WTC11 (cell line): Measurements from ENCODE around the gene SIGLEC7. TPM values are rescaled to one million over a fixed set of nuclear protein-coding genes. Genes with fewer than 3 reads are reported as not detected.

ENCODE experiments used
- ATAC-seq: fragments of 200-7000 bp; cut with Tn5 transposase; 2 replicates; pipeline ENCODE4 v1.10.0; 2021; ENCODE audit warnings: mild to moderate bottlenecking, moderate library complexity
- CTCF ChIA-PET: fragments of 300-600 bp; sonication (Branson Sonifier 250); formaldehyde crosslinking; loops from one replicate; lab custom pipeline; 2021; ENCODE audit warnings: antibody characterized with exemption; lab: Charles Lee
- POLR2A ChIA-PET: fragments of 350-600 bp; sonication (Branson Sonifier 250); formaldehyde crosslinking; loops from one replicate; lab custom pipeline; 2021; ENCODE audit warnings: antibody characterized with exemption; lab: Charles Lee
- DNase-seq: peaks from one replicate; pipeline ENCODE4 v3.0.0; 2021; ENCODE audit warnings: low spot score
- H3K27ac Mint-ChIP-seq: 2 replicates; pipeline ENCODE4 v1.8.0; 2021; ENCODE audit warnings: mixed read lengths
- H3K27me3 Mint-ChIP-seq: 2 replicates; pipeline ENCODE4 v1.8.0; 2021; ENCODE audit warnings: low read depth, mild to moderate bottlenecking, moderate library complexity, mixed read lengths
- H3K36me3 Mint-ChIP-seq: 2 replicates; pipeline ENCODE4 v1.8.0; 2021; ENCODE audit warnings: mixed read lengths
- H3K4me1 Mint-ChIP-seq: 2 replicates; pipeline ENCODE4 v1.8.0; 2022; ENCODE audit warnings: mixed read lengths
- H3K4me3 Mint-ChIP-seq: 2 replicates; pipeline ENCODE4 v1.8.0; 2021; ENCODE audit warnings: mild to moderate bottlenecking, moderate library complexity, mixed read lengths
- H3K9me3 Mint-ChIP-seq: 2 replicates; pipeline ENCODE4 v1.8.0; 2021; ENCODE audit warnings: mixed read lengths
- AFF4 ChIP-seq: sonication (generic); formaldehyde crosslinking; IDR thresholded peaks from 2 replicates; pipeline ENCODE4 v1.8.1; 2023; ENCODE audit warnings: mild to moderate bottlenecking, missing genetic modification reagents, borderline replicate concordance
- ARID4B ChIP-seq: sonication (generic); formaldehyde crosslinking; IDR thresholded peaks from 2 replicates; pipeline ENCODE4 v1.8.0; 2023; ENCODE audit warnings: missing genetic modification reagents, mild to moderate bottlenecking, borderline replicate concordance
- ATF1 ChIP-seq: sonication (generic); formaldehyde crosslinking; IDR thresholded peaks from 2 replicates; pipeline ENCODE4 v1.8.1; 2023; ENCODE audit warnings: mild to moderate bottlenecking, moderate library complexity, missing genetic modification reagents
- ATF6 ChIP-seq: sonication (generic); formaldehyde crosslinking; IDR thresholded peaks from 2 replicates; pipeline ENCODE4 v1.8.1; 2023; ENCODE audit warnings: mild to moderate bottlenecking, missing genetic modification reagents
- CBFB ChIP-seq: sonication (generic); formaldehyde crosslinking; IDR thresholded peaks from 2 replicates; pipeline ENCODE4 v1.8.1; 2022; ENCODE audit warnings: mild to moderate bottlenecking, low read depth, missing genetic modification reagents
- ETV6 ChIP-seq: sonication (generic); formaldehyde crosslinking; IDR thresholded peaks from 2 replicates; pipeline ENCODE4 v1.8.1; 2022; ENCODE audit warnings: mild to moderate bottlenecking, missing genetic modification reagents
- FOXP1 ChIP-seq: sonication (generic); formaldehyde crosslinking; IDR thresholded peaks from 2 replicates; pipeline ENCODE4 v1.8.0; 2022; ENCODE audit warnings: missing genetic modification reagents, mild to moderate bottlenecking, moderate library complexity, borderline replicate concordance
- GABPB1 ChIP-seq: sonication (generic); formaldehyde crosslinking; IDR thresholded peaks from 2 replicates; pipeline ENCODE4 v1.8.1; 2023; ENCODE audit warnings: mild to moderate bottlenecking, missing genetic modification reagents
- IRF2 ChIP-seq: sonication (generic); formaldehyde crosslinking; IDR thresholded peaks from 2 replicates; pipeline ENCODE4 v1.8.0; 2022; ENCODE audit warnings: low read depth, missing genetic modification reagents, borderline replicate concordance
- MLX ChIP-seq: sonication (generic); formaldehyde crosslinking; IDR thresholded peaks from 2 replicates; pipeline ENCODE4 v1.8.1; 2023; ENCODE audit warnings: mild to moderate bottlenecking, missing genetic modification reagents, moderate library complexity
- MXD4 ChIP-seq: fragments of 250-450 bp; sonication (Bioruptor Pico); IDR thresholded peaks from 2 replicates; pipeline ENCODE4 v1.8.0; 2021; ENCODE audit warnings: mild to moderate bottlenecking, moderate library complexity, borderline replicate concordance
- NFATC4 ChIP-seq: fragments of 250-450 bp; sonication (Bioruptor Pico); IDR thresholded peaks from 2 replicates; pipeline ENCODE4 v1.9.0; 2021; ENCODE audit warnings: mild to moderate bottlenecking
- NFE2L1 ChIP-seq: sonication (generic); formaldehyde crosslinking; IDR thresholded peaks from 2 replicates; pipeline ENCODE4 v1.8.1; 2023; ENCODE audit warnings: missing genetic modification reagents
- NFYB ChIP-seq: sonication (generic); formaldehyde crosslinking; conservative IDR thresholded peaks from 2 replicates; pipeline ENCODE4 v1.8.0; 2022; ENCODE audit warnings: low read depth, missing genetic modification reagents
- NR3C1 ChIP-seq: sonication (generic); formaldehyde crosslinking; conservative IDR thresholded peaks from 2 replicates; pipeline ENCODE4 v1.8.1; 2023; ENCODE audit warnings: low read depth, mild to moderate bottlenecking, missing genetic modification reagents
- TEAD4 ChIP-seq: sonication (generic); formaldehyde crosslinking; IDR thresholded peaks from 2 replicates; pipeline ENCODE4 v1.8.0; 2022; ENCODE audit warnings: mild to moderate bottlenecking, missing genetic modification reagents
- ZNF219 ChIP-seq: sonication (generic); formaldehyde crosslinking; IDR thresholded peaks from 2 replicates; pipeline ENCODE4 v1.8.0; 2023; ENCODE audit warnings: missing genetic modification reagents, mild to moderate bottlenecking, borderline replicate concordance
- ZNF281 ChIP-seq: sonication (generic); formaldehyde crosslinking; IDR thresholded peaks from 2 replicates; pipeline ENCODE4 v1.8.0; 2023; ENCODE audit warnings: mild to moderate bottlenecking, missing genetic modification reagents
- ZNF416 ChIP-seq: fragments of 250-450 bp; sonication (Bioruptor Pico); IDR thresholded peaks from 2 replicates; pipeline ENCODE4 v1.9.0; 2021; ENCODE audit warnings: mild to moderate bottlenecking, inconsistent platforms
- ZNF425 ChIP-seq: fragments of 250-450 bp; sonication (Bioruptor Pico); conservative IDR thresholded peaks from 2 replicates; pipeline ENCODE4 v1.9.0; 2021; ENCODE audit warnings: mild to moderate bottlenecking
- total RNA-seq: library from RNA; stranded (reverse); gene quantifications from 3 replicates; pipeline ENCODE4 v1.2.3, GENCODE V29; 2021

The SIGLEC7 gene
- total RNA-seq, 1 experiment from 2014 or later, result not detected

GRCh38 chr19:51195316-51195586, 53.1 kb downstream of the SIGLEC7 start:
- Mint-ChIP-seq H3K4me3 (no peak overlapping the region), H3K36me3 (no peaks in the 10 kb centered on the region), H3K4me1 (no peaks in the 10 kb centered on the region), H3K9me3 (peaks cover 11% of the 10 kb centered on the region), H3K27ac (no peak overlapping the region), H3K27me3 (peaks cover 11% of the 10 kb centered on the region)
- DNase-seq (no peak), ATAC-seq (no peak)
- TF ChIP-seq TEAD4 (CRISPR knock-in tag) (no peak), NR3C1 (no peak), AFF4 (CRISPR knock-in tag) (no peak), FOXP1 (CRISPR knock-in tag) (no peak), ATF6 (no peak), ZNF281 (no peak), MLX (CRISPR knock-in tag) (no peak), ZNF416 (CRISPR knock-in tag) (no peak), NFE2L1 (CRISPR knock-in tag) (no peak), IRF2 (CRISPR knock-in tag) (no peak), GABPB1 (CRISPR knock-in tag) (no peak), ZNF425 (CRISPR knock-in tag) (no peak), NFYB (CRISPR knock-in tag) (no peak), ATF1 (no peak), NFATC4 (CRISPR knock-in tag) (no peak), ETV6 (CRISPR knock-in tag) (no peak)
- ChIA-PET POLR2A (no interaction called here), CTCF (no interaction called here)

GRCh38 chr19:51195616-51196015, 53.5 kb downstream of the SIGLEC7 start:
- POLR2A ChIA-PET, result no interaction called here
- CTCF ChIA-PET, result no interaction called here
- peaks cover 14% of the 10 kb centered on the region for H3K27me3 Mint-ChIP-seq
- DNase-seq (no peak), ATAC-seq (no peak)
- no peak overlapping the region for H3K4me3 Mint-ChIP-seq
- peaks cover 11% of the 10 kb centered on the region for H3K9me3 Mint-ChIP-seq
- H3K27ac Mint-ChIP-seq, result no peak overlapping the region
- H3K36me3 Mint-ChIP-seq, result no peaks in the 10 kb centered on the region
- H3K4me1 Mint-ChIP-seq, result no peaks in the 10 kb centered on the region
- no peak for TF ChIP-seq ZNF219 (CRISPR knock-in tag)
- no peak for TF ChIP-seq MXD4 (CRISPR knock-in tag)
- no peak for TF ChIP-seq CBFB (CRISPR knock-in tag)
- TF ChIP-seq ARID4B, result no peak
